PC-3 (cell line): ENCODE data around the gene SLMAP.

ENCODE experiments used
- CTCF ChIP-seq: fragments of 300-600 bp; sonication (generic); conservative IDR thresholded peaks from 2 replicates; pipeline ENCODE4 v1.5.1; 2017; ENCODE audit warnings: antibody characterized with exemption, low read depth, mild to moderate bottlenecking, low read length
- EZH2 ChIP-seq: fragments of 300-600 bp; sonication (generic); IDR thresholded peaks from one replicate; pipeline ENCODE4 v1.6.1; 2017; ENCODE audit warnings: antibody characterized with exemption, mild to moderate bottlenecking, low read length; ENCODE audit not compliant: unreplicated experiment
- EZH2phosphoT487 ChIP-seq: fragments of 300-600 bp; sonication (generic); IDR thresholded peaks from 2 replicates; pipeline ENCODE4 v1.6.1; 2018; ENCODE audit warnings: mild to moderate bottlenecking, antibody characterized with exemption, low read length, borderline replicate concordance

DNA sequence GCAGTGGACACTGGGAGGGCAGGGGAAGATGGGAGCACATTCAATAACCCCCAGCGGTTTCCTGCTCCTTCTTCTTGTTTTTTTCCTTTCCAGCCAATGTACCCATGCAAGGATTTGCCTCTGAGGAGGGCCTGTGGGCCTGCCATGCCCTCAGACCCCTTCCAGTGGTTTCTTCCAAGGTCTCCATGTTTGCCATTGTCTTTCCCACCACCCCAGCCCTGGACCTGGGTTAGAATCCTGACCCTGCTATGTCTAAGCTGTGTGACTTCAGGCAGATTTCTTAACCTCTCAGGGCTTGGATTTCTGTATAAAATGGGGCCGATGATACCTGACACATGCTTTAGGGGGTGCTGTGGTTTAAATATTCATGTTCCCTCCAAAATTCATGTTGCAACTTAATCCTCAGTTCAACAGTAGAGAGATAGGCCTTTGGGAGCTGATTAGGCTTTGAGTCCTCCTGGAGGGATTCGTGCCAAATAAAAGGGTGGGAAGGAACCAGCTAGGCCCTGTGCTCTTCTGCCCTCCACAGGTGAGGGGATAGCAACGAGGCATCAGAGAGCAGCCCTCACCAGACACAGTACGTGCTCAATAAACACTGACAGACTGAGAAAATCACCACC, 205.8 kb downstream of the SLMAP start:
- TF ChIP-seq CTCF (peak; percentile 85), EZH2 (no peak), EZH2phosphoT487 (no peak)
